ENCODE measurements around the gene YPEL2. TPM values are rescaled to one million over a fixed set of nuclear protein-coding genes. Genes with fewer than 3 reads are reported as not detected.

YPEL2 gene
- total and polyA plus RNA-seq, 2 of the 13 experiments (the other 11 are each of a cell fraction or from before 2014, with no cell fraction given), result 8.5 to 21.1 TPM

GRCh38 chr17:59330053-59330942 is 1.2 kb upstream of the YPEL2 start (continued):
- TF ChIP-seq ZNF646 (CRISPR knock-in tag; IDR thresholded peaks at IDR 0.05), result peak; percentile 46; the same call in 1 of the 2 replicates
- TF ChIP-seq ZNF614 (CRISPR knock-in tag; IDR thresholded peaks at IDR 0.05; ENCODE audit: borderline replicate concordance), result no peak; the same call in 1 of the 2 replicates
- peak; percentile 83; the same call in 1 of the 2 replicates for TF ChIP-seq ISL2 (CRISPR knock-in tag; IDR thresholded peaks at IDR 0.05)
- TF ChIP-seq RNF2 (conservative IDR thresholded peaks at IDR 0.05; ENCODE audit: low read depth), result no peak
- no peak; the same call in 1 of the 2 replicates for TF ChIP-seq ZNF790 (CRISPR knock-in tag; IDR thresholded peaks at IDR 0.05; ENCODE audit: borderline replicate concordance)
- TF ChIP-seq IRF2 (CRISPR knock-in tag; IDR thresholded peaks at IDR 0.05), result peak; percentile 71; the same call in 1 of the 2 replicates
- TF ChIP-seq ZNF879 (CRISPR knock-in tag; IDR thresholded peaks at IDR 0.05), result no peak
- TF ChIP-seq ARNT2 (CRISPR knock-in tag; IDR thresholded peaks at IDR 0.05; ENCODE audit: low read depth), result 0 out of 2 replicates have a peak, but pooled peaks have one; percentile 19
- TF ChIP-seq ZNF24 (IDR thresholded peaks at IDR 0.05), result no peak
- TF ChIP-seq ATF7-NPFF (CRISPR knock-in tag; IDR thresholded peaks at IDR 0.05; ENCODE audit: low read depth), result peak; percentile 64; the same call in 1 of the 2 replicates
- TF ChIP-seq POLR2AphosphoS5 (IDR thresholded peaks at IDR 0.05; ENCODE audit: low read depth, low read length), result peak; percentile 79
- no peak for TF ChIP-seq ZNF17 (CRISPR knock-in tag; IDR thresholded peaks at IDR 0.05)
- TF ChIP-seq ZNF460 (CRISPR knock-in tag; IDR thresholded peaks at IDR 0.05; ENCODE audit: borderline replicate concordance), result no peak
- TF ChIP-seq SRY (CRISPR knock-in tag; IDR thresholded peaks at IDR 0.05), result no peak
- TF ChIP-seq SMARCC2 (IDR thresholded peaks at IDR 0.05), result no peak
- TF ChIP-seq HIC2 (CRISPR knock-in tag; IDR thresholded peaks at IDR 0.05; ENCODE audit: low read depth), result peak; percentile 69; the same call in 1 of the 2 replicates
- TF ChIP-seq ZNF10 (CRISPR knock-in tag; IDR thresholded peaks at IDR 0.05; ENCODE audit: borderline replicate concordance, low read depth), result no peak
- no peak for TF ChIP-seq ZNF891 (CRISPR knock-in tag; IDR thresholded peaks at IDR 0.05)
- TF ChIP-seq ZNF446 (CRISPR knock-in tag; IDR thresholded peaks at IDR 0.05), result no peak
